HG03558 (cell line): Measurements from ENCODE around the gene FCGBP.
"Not testable (repeated sequence)": the region's sequence is repeated elsewhere in the genome, so short reads cannot be mapped to it uniquely, and the experiment has no call there.

ENCODE experiments used
- ATAC-seq: cut with Tn5 transposase; IDR thresholded peaks from one replicate; pipeline ENCODE4 v1.9.1; 2021; ENCODE audit warnings: moderate number of reproducible peaks; ENCODE audit not compliant: unreplicated experiment; ENCODE audit errors: extremely low read depth

Gene FCGBP

DNA sequence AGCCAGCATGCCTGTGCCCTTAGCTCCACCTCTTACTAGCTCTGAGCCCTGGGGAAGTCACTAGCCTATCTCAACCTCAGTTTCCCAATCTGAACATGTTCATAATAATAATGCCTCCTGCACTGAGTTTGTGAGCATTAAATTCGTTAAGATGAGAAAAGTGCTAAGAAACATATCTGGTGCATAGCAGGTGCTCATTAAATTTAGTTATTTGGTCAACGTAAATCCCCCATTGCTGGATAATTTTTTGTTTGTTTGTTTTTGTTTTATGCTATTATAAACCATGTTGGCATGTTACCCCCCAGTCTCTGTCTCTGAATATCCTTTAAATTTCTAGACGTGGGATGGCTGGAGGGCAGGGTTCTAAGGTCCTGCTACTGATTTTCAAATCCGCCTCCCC, 10.6 kb downstream of the FCGBP start:
- no peak for ATAC-seq

DNA sequence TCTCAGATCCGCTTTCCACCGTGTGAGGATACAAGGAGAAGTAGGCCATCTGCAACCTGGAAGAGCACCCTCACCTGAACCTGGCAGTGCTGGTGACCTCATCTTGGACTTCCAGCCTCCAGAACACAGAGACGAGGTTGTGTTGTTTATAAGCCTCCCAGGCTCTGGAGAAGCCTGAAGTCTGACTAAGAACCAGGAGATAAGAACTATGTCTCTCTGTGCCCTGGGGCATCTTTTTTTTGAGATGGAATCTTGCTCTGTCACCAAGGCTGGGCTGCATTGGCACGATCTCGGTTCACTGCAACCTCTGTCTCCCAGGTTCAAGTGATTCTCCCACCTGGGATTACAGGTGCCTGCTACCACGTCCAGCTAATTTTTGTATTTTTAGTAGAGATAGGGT, 14.5 kb downstream of the FCGBP start:
- no peak for ATAC-seq

DNA sequence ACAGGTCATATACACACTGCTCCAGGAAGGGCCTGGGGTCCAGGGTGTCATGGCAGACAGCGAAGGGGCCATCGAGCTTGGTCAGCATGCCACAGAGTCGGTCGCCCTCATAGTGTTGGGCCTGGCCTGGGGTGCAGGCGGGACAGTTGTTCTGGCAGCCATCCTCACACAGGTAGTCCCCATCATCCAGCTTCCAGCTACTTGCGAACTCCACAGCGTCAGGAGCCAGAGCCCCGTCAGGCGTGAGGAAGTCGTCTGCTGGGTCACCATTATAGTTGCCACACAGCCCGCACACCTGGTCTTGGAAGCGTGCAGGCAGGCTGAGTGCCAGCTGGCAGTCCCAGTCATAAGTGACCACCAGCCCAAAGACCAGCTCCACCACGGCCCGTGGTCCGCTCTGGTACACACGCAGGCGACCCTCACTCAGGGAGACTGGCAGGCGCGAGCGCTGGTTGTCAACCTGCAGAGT, 16.2 kb downstream of the FCGBP start:
- no peak for ATAC-seq

- ATAC-seq, result no peak
Measured at GRCh38 chr19:39917561-39918182, 16.8 kb downstream of the FCGBP start.

DNA sequence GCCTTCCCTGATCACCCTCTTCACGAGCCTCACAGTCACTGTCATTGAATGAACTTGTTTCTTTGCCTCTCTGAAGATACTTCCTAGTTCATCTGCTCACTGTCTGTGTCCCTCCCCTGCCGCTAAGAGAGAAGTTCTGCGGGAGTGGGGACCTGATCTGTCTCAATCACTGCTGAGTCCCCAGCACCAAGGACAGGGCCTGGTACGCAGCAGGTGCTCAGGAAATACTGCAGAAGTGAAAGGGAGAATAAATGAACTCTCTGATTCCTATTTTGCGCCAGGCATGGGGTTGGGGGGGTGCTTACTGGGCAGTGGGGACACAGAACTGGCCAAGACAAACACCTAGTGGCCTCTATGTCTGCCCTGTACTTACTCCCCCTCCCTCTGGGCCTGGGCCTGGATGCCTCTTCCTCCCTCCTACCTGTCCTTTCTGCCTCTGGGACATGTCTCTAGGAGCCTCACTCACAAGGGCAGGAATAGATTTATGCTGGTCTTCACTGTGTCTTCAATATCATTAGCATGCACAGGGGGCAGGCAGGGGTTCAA, 17.5 kb downstream of the FCGBP start:
- ATAC-seq, result no peak

DNA sequence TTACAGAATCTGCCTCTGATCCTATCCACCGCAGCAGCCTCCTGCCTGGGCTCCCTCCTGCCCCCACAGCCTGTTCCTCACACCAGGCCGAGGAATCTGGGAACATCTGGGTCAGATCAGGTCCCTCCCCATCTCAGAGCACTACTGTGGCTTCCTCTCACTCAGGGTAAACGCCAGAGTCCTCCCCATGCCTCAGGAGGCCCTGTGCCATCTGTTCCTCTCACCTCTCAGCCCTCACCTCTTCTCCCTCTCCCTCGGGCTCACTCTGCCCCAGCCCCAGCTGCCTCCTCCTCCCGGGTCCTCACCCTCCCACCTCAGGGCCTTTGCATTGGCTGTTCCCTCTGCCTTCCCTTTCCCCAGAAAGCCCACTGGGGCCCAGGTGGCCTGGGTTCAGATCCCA, 18.2 kb downstream of the FCGBP start:
- no peak for ATAC-seq

DNA sequence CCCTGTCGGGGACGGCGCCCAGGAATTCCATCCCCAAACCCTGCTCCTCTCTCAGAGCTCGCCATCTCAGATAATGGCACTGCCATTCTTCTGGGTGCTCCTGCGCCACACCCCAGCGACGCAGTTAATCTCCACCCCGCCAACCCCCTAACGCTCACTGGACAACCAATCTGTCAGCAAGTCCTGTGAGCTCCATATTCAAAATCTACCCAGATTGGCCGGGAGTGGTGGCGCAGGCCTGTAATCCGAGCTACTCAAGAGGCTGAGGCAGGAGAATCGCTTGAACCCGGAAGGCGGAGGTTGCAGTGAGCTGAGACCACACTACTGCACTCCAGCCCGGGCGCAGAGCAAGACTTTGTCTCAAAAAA, 18.6 kb downstream of the FCGBP start:
- ATAC-seq, result no peak

DNA sequence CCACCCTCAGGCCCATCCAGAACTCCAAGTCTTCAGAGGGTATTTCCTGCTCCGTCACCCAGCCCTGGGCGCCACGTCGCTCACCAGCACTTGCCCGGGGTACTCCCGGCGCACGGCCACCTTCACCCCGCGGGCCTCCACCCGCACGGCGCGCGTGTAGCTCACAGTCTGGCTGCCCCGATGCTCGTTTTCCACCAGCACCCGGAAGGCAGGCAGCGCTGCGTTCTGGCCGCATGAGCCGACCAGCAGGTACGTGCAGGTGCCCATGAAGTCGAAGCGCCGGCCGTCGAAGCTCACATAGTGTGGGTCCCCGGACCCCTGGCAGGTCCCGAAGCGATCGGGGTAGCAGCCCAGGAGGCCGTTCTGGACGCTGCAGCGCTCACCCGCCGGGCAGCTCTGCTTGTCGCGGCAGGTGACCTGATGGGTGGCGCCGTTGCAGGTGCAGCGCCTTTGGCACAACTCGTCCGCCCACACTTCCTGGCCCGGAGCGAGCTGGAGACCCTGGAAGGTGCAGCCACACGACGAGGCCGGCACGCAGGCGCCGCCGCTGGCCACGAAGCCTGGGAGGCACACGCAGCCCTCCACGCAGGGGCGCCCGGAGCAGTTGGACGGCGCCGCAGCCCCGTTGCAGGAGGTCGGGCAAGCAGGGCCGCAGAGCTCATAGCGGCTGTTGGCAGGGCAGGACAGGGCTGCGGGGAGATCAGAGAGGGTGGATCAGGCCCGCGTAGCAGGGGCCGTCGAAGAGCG, 19.2 kb downstream of the FCGBP start:
- no peak for ATAC-seq

DNA sequence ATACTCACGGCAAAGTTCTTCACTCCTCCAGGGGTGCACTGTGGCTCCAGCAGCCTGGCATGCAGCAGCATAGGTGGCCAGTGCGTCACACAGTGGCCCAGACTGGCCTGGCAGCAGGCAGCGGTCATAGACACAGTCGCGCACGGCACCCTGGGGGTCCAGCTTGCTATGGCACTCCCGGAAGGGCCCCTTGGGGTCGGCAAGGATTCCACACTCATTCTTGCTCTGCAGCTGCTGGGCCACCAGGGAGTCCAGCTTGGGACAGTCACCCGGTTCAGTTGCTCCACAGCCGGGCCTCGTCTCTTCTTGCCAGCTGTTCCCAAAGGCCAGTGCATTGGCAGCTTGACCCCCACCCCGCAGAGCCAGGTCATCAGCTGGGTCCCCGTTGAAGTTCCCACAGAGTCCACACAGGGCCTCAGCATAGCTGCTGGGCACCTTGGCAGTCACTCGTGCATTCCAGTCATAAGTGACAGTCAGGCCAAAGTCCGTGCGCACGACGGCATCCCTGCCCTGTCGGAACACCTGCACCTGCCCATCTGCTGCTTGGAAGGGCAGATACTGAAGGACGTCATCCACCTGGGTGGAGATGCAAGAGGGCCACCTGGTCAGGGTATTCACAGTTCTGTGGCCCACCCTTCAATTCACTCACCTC, 20.6 kb downstream of the FCGBP start:
- ATAC-seq, result no peak

- no peak for ATAC-seq
Measured at GRCh38 chr19:39908803-39909202, 25.6 kb downstream of the FCGBP start.

- ATAC-seq, result no peak
Measured at GRCh38 chr19:39906820-39907611, 27.4 kb downstream of the FCGBP start.

GRCh38 chr19:39906283-39906682, 28.2 kb downstream of the FCGBP start:
- ATAC-seq, result no peak

DNA sequence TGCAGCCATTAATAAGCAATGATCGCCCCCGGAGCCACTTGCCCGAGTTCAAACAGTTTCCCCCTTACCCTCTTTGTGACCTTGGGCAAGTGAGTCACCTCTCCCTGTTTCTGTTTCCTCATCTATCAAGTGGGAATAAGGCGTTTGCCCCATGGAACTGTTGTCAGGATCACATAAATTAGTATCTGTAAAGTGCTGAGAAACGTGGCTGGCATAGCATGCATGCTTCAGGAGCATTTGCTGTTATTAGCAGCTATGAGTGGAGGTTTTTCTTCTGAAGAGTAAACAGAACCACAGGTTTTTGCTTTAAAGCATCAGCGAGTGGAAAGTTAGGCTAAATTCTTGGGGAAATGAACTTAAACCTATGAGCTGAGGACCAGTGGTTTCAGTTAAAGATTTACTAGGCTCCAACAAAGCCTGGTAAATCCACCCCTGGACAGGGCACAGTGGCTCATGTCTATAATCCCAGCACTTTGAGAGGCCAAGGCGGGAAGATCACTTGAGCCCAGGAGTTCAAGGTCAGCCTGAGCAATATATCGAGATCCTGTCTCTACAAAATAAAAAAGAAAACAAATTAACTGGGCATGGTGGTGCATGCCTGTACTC, 30.8 kb downstream of the FCGBP start:
- not testable (repeated sequence) for ATAC-seq

DNA sequence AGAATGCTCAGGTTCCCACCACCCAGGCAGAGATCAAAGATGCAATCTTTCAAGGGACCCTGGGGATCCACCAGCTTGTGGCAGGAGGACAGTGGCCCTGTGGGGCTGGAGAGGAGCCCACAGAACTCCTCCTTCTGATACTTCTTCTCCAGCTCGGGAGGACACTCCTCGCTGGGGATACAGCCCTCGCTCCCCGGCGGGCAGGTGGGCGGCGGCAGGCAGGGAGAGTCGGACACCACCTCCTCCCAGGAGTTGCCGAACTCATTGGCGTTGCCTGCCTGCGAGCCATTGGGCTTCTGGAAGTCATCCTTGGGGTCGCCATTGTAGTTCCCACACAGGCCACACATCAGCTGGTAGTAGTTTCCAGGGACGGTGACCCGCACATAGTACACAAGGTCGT, 32.1 kb downstream of the FCGBP start:
- ATAC-seq, result not testable (repeated sequence)

- ATAC-seq, result not testable (repeated sequence)
Measured at GRCh38 chr19:39901681-39902080, 32.8 kb downstream of the FCGBP start.

DNA sequence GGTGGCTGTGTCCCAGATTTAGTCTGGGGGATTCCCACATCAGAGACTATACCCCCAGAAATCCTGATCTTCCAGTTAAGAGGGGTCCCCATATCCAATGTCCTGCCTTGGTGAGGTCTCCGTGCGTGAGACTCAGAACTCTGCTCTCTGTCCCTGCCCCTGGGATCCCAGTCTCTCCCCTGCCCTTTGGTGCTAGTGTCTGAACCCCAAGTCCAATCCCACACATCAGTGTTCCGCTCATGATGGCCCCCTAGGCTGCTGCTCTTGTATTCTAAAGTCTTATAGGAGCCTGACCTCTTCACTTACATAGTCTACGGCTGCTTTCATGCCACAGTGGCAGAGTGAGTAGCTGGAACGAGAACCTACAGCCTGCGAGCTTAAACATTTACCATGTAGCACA, 35.6 kb downstream of the FCGBP start:
- ATAC-seq, result not testable (repeated sequence)

GRCh38 chr19:39897511-39898245, 36.8 kb downstream of the FCGBP start:
- ATAC-seq, result not testable (repeated sequence)

DNA sequence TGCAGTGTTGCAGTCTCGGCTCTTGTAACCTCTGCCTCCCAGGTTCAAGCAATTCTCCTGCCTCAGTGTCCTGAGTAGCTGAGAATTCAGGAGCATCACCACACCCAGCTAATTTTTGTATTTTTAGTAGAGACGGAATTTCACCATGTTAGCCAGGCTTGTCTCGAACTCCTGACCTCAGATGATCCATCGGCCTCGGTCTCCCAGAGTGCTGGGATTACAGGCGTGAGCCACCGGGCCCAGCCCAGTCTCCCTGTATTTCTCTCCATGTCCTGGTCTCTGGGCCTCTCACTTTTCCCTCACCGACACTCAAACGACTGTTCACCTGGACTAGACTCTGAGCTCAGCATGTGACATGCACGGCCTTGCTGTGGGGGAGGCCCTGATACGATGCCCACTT, 39.3 kb downstream of the FCGBP start:
- not testable (repeated sequence) for ATAC-seq

- ATAC-seq, result not testable (repeated sequence)
Measured at GRCh38 chr19:39894236-39894606, 40.2 kb downstream of the FCGBP start.
